ENCODE measurements around the gene VIL1. TPM values are rescaled to one million over a fixed set of nuclear protein-coding genes. Genes with fewer than 3 reads are reported as not detected.

Gene VIL1
- 0.05 TPM in 1 of 2 replicates, not detected in the other for total RNA-seq

- no peak for DNase-seq (ENCODE audit: low read depth)
These were observed at the start of gene VIL1 for GRCh38 chr2:218418717-218419458. Gene VIL1, plus strand, starts transcription at chr2:218419123. Its CDS starts 4,656 bp downstream, at chr2:218423779.

GRCh38 chr2:218369330-218369729 is 49.6 kb upstream of the VIL1 start:
- no peak for DNase-seq (ENCODE audit: low read depth)

- peak; percentile 42 for DNase-seq (ENCODE audit: low read depth)
These were observed 48.4 kb upstream of the VIL1 start for GRCh38 chr2:218370410-218371063.

GRCh38 chr2:218371983-218372350 is 47.0 kb upstream of the VIL1 start:
- DNase-seq (ENCODE audit: low read depth): no peak

- DNase-seq (ENCODE audit: low read depth): no peak
These were observed 44.1 kb upstream of the VIL1 start for GRCh38 chr2:218374795-218375194.

GRCh38 chr2:218375212-218375611 is 43.7 kb upstream of the VIL1 start:
- DNase-seq (ENCODE audit: low read depth): no peak

GRCh38 chr2:218378053-218378452 is 40.9 kb upstream of the VIL1 start:
- DNase-seq (ENCODE audit: low read depth): no peak

GRCh38 chr2:218381916-218382366 is 37.0 kb upstream of the VIL1 start, which contains the start of gene SLC11A1:
Gene SLC11A1, plus strand, starts transcription at chr2:218382273. Its CDS starts 96 bp downstream, at chr2:218382369.
- DNase-seq (ENCODE audit: low read depth): no peak

GRCh38 chr2:218382785-218383184 is 36.1 kb upstream of the VIL1 start:
- DNase-seq (ENCODE audit: low read depth): no peak

GRCh38 chr2:218383892-218384519 is 34.9 kb upstream of the VIL1 start:
- no peak for DNase-seq (ENCODE audit: low read depth)

GRCh38 chr2:218384975-218385374 is 33.9 kb upstream of the VIL1 start:
- DNase-seq (ENCODE audit: low read depth): no peak

- no peak for DNase-seq (ENCODE audit: low read depth)
These were observed 32.2 kb upstream of the VIL1 start for GRCh38 chr2:218386505-218387368.

- DNase-seq (ENCODE audit: low read depth): peak; percentile 81
These were observed 31.3 kb upstream of the VIL1 start for GRCh38 chr2:218387369-218388194.

- DNase-seq (ENCODE audit: low read depth): no peak
These were observed 29.4 kb upstream of the VIL1 start for GRCh38 chr2:218389333-218390150.

- no peak for DNase-seq (ENCODE audit: low read depth)
These were observed 27.7 kb upstream of the VIL1 start for GRCh38 chr2:218391202-218391601.

- no peak for DNase-seq (ENCODE audit: low read depth)
These were observed 26.5 kb upstream of the VIL1 start for GRCh38 chr2:218392459-218392858.

GRCh38 chr2:218392891-218393462 is 25.9 kb upstream of the VIL1 start:
- no peak for DNase-seq (ENCODE audit: low read depth)

GRCh38 chr2:218393750-218394290 is 25.1 kb upstream of the VIL1 start:
- DNase-seq (ENCODE audit: low read depth): no peak

All from renal cortical epithelial cell (primary cell).